HG03280 (cell line): ENCODE results near the gene BCOR.

Source experiments
- ATAC-seq: cut with Tn5 transposase; IDR thresholded peaks from one replicate; pipeline ENCODE4 v1.9.1; 2021; ENCODE audit warnings: mild to moderate bottlenecking, moderate library complexity; ENCODE audit not compliant: unreplicated experiment

The BCOR gene

DNA sequence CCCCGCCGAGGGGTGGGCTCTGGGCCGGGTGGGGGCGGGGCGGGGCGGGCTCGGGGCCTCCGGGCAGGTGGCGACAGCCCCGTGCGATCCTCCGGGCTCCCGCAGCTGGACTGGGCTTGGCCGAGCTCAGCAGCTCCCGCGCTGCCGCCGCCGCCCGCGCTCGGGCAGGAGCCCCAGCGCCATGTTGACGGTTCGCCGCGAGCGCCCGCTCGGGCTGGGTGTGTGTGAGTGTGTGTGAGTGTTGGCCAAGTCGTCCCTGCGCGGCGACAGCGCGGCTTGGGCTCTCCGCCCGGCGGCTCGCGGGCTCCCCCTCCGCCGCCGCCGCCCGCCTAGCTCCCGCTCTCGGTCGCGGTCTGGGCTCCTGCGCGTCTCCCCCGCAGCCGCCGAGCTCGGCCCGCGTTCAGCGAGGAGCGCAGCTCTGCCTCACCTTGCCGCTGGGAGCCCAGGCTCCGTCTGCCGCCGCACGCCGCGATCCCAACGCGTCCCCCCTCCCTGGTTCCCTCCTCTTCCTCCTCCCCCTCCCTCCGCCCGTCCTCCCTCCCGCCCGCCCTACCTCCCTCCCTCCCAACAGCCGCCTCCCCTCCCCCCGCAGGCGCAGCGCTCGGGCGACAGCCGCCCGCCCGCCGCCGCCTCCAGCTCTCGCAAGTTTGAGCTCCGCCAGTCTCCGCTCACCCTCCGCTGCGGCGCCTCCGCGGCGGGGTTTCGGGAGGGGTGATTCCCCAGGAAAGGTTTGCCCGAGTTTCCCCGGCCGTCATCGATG, at the start of gene BCOR:
TSS of gene BCOR (minus strand) at position 455 of the 760 bp plus-strand sequence. CDS start 20,029 bp downstream, outside the sequence.
- ATAC-seq = peak; percentile 31

DNA sequence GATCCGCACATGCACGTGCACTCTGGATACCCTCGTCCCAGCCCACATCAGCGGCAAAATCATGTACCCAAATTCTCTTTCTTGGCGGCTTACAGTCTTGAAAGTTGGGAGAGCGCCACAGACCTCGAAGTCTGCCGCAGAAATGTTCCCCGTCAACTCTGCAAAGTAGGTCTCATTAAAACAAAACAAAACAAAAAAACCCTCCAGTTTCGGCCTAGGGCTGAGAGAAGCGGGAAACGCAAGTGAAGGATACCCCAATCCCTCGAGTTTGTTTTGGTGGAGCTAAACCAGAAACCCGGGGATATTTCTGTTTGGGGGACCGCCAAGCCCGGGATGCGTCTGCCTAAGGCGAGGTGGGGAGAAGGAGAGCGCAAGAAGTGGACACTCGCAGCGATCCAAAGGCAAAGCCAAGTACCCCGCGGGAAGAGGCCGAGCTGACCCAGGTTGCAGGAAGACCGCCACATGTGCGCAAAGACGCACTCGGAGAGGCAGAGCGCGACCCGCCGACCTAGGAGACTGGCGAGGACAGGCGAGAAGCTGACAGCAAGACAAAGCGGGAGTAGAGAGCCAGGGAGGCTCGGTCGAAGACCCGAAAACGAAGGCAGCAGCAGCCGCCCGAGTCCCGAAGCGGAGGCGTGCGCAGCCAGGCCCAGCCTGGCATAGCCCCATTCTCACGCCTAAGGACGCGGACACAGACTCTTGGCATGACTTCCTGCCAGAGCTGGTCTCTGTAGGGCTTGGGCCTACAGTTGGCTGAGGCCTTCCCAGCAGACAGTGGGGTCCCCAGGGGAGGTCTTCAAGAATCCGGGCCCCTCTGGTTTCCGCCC, 49.6 kb upstream of the BCOR start:
- no peak for ATAC-seq

DNA sequence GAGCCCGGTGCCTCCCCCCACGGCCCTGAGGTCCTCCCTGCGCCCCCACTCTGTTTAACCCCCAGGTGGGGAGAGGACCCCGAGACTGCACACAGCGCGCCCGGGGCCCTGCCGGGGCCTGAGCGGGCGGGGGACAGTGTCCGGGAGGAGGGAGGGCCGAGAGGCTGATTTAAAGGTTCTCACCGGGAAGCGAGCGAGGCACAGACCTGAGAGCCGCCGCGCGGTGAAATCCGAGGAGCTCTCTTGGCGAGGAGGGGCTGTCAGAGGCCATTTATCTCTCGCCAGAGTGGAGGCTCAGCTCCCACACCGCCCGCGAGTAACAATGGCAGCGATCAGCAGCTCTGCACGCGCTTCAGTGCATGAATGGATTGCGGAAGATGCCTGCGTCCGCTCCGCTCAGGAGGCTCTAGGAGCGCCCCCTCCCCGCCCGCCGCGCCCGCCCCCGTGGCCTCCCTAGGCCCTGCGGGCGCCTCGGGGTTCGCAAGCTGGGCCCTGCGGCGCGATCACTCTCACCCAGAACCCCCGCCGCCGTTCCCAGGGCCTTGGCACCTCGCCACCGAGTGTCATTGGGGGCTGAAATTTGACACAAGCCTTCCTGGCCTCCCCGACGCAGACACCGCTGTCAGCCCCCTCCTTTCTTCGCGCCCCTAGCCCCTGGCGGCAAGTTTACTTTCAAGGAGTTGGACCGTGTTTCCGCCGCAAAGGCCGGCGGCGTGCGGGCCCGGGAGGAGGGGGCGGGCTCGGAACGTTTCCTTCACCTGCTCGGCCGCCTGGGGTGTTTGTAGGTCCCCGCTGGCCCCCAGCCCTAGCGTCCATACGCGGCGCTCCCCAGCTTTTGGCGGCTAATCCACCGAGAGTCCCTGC, 48.7 kb upstream of the BCOR start:
- ATAC-seq = no peak

DNA sequence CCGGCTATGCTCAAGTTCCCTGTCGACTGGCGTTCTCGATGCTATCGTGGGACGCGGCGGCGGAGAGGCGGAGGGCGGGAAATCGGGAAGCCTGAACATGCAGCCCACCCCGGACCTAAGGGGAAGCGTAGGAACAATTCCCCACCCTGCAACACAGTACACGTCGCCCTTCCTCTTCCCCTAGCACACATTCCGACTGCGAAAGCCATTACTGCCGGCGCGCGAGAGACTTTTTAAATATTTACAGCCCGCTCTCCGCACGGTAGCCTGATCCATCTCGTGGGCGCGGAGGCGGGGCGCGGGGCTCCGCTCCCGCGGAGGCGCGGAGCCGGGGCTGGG, 48.1 kb upstream of the BCOR start:
- ATAC-seq = no peak

DNA sequence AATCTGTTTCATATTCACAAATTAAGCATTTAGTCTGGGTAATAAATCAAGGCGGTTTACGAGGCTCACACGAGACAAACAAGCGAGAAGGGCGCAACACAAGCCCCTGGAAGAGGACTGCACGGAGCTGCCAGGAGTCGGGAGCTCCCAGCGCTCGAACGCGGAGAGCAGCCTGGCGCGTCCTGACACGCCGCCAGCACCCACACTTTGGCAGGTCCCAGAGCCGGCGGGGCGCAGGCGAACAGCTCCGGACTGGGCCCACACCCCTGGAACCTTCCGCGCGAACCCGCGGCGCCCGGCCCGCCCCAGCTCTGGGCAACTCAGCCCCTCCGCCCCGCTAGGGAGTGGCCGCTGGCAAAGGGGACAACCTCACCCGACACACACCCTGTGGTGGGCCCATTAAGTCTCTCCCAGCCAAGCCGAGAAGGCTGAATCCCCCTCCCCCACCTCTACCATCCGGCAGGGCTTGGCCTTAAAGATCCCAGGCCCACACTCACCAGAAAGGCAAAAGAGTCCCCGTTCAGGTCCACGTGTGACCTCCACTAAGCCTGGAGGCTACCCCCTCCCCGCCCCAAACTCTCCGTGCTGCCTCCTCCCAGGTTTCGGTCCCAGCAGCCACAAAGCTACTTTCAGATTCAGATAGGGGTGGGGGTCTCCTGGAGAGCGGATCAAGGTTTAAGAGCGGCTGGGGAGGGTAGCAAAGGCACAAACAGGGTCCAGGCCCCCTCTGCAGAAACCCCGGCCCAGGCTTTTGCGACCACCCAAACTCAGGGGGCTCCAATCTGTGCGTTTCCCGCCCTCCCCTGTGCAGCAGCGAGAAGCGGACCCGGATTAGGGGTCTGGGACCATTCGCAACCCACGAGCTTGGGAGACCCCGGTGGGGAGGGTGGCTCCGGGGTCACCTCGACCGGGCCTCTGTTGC, 47.5 kb upstream of the BCOR start:
- ATAC-seq = no peak

DNA sequence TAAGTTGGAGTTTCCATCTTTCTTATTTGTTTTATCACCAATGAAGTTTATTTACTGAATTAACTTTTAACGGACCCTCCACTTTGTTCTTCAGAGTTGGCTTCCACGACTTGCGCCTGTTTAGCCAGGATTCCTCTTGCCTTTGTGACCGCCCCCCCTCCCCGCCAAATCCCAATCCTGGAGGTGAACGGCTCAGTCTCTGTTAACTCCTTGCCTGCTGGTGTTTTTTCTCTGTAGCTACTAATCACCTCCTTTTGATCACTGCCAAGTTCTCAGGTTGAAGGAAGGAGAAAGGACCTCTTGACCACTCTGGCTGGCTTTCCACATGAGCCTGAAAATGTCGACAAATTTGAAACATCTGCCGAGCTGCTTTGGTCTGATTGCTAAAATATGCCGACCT, 46.8 kb upstream of the BCOR start:
- ATAC-seq = no peak

DNA sequence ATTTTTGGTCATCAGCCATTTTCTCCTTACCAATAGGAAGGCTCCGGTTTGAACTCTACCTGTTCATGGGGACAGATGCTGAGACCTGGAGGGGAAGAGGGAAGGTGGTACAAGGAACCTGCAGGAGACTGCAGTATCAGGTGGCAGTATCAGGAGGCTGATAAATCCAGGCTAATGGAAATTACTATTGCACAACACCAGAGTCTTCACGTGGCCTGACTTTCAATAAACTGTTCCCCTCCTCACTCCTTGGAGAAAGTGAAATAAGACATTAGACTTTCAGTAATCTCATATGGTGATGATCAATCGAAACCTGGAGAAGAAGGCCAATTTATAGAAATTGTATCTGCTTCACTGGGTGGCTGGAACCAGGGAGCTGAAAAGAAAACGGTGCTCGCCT, 46.2 kb upstream of the BCOR start:
- no peak for ATAC-seq

DNA sequence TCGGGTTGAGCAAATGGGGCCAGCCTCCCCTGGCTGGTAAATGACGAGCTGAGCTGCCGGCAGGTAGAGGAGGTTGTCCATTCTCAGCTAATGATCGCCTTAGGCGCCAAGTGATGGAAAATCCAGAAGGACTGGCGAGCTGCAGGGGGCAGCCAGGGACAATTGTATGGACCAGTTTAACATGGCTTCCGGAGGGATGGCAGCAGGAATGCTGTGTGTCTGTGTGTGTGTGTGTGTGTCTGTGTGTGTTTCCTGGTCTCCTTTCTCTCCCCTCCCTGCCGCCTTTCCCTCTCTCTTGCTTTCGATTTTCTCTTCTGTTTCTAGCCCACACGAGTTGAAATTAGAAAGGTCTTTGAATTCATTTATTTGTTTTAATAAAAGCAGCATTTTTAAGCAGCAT, 45.2 kb upstream of the BCOR start:
- no peak for ATAC-seq

DNA sequence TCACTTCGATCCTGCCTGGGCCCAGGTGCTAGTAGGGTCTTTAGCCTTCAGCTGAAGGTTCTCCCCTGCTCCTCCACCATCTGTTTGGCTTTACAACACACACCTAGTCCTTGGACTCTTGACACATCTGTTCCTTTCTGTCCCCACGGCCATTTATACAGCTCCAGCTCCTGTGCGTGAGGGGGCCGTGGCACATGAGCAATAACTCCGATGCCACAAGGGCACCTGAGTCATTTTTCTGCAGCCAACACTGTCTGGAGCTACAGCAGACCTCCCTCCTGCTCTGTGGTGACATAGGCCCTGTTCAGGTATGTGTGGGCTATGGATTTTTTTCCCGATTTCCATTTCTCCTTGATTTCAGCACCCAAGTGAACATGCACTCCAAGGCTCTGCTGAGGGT, 44.7 kb upstream of the BCOR start:
- no peak for ATAC-seq

DNA sequence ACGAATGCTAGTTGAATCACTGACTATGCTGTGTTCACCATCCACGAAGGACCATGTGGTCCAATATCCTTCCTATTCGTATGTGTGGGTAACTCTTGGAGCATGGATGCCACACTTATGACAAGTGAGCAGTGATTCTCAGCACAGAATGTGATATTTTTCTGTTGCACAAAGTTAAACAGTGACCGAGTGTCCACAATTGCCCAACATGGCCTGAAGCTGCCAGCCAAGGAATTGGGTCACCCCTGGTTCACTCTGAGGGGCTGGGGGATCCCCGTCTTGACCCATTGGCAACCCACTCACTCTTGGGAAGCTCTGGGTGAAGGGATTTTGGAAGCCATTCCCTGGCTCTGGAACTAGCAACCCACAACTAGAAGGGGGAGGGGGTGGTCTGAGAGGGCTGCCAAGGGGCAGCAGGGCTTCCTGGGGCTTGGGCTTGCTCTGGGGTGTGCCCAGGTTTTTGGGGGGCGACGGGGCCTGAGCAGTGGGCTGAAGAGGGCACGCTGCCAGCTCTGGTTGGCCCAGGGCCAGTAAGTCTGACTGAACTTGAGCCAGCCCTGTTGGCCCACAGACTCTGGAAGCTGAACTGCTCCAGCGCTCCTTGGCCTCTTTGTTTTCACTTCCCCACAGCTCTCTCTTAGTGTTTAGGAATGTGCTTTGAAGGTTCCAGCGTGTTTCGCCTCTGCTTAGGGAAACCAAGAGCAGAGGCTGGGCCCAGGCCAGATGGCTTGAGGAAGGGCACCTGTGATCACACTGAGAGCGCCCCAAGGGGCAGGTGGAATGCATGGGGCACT, 43.1 kb upstream of the BCOR start:
- ATAC-seq = no peak

DNA sequence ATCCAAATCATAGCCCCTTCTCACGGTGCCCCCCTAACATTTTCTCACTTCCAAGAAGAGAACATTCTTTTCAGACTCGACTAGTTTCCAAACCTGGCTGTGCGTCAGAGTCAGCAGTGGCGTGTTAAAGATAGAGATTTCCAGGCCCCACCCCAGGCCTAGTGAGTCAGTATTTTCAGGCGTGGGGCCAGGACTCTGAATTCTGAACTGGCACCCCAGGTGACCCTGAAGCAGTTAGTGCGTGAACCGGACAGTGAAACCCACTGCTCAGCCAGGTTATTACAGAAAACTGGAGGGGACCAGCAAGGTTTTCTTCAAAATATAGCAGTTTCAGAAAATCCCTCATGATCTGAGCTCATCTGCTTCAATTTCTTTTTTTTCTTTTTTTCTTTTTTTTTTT, 35.0 kb upstream of the BCOR start:
- no peak for ATAC-seq

DNA sequence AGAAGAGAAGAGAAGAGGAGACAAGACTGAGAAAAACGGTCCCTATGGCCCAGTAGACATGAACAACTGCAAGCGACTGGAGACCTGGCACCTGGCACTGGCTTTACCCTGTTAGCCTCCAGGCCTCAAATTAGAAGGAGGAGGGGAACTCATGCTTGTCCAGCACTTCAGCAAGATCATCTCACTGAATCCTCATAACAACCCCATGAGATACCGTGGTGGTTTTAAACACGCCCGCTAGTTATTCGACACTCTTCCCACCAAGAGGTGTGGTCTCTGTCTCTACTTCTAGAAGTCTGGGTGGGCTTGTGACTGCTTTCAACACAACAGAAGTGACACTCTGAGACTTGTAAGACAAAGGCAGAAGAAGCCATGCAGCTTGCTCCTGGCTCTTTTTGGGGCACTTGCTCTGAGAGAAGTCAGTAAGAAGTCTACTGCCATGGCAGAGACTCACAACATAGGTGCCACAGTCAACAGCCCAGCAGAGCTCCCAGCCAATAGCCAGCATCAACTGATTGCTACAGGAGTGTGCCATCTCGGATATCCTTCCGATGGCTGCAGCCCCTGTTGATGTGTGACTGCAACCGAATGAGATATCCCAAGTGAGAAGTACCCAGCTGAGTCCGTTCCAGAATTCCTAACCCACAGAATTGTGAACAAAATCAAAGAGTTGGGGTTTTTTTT, 34.0 kb upstream of the BCOR start:
- no peak for ATAC-seq

DNA sequence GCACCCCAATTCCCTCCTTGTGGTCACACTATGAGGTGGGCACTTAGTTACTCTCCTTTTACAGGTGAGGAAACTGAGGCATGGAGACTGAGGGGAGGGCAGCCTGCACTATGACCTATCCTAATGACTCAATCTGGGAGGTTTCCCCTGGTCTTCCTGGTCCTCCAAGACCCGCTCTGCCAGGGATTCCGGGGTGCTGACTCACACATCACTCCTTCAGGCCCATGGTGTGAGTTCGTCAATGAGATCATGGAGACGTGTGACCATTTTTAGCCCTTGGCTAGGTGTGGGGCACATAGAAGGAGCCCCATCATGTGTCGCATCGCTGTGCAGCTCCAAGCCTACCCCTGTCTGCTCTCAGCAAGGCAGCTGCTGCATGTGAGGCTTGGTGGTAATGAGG, 32.4 kb upstream of the BCOR start:
- ATAC-seq = no peak

DNA sequence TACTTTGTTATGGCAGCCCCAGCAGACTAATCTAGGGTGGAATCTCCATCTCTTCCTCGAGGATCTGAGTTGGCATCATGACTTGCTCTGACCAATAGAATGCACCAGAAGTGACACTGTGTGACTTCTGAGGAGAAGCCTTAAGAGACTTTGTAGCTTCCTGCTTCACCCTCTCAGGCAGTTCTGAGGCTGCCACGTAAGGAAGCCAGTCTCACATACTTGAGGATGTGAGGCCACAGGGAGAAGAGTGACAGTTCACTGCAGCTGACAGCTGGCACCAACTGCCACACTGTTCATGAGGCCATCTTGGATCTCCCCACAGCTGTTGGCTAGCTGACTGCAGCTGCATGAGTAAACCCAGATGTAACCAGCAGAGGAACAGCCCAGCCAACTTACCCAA, 29.3 kb upstream of the BCOR start:
- ATAC-seq = no peak

DNA sequence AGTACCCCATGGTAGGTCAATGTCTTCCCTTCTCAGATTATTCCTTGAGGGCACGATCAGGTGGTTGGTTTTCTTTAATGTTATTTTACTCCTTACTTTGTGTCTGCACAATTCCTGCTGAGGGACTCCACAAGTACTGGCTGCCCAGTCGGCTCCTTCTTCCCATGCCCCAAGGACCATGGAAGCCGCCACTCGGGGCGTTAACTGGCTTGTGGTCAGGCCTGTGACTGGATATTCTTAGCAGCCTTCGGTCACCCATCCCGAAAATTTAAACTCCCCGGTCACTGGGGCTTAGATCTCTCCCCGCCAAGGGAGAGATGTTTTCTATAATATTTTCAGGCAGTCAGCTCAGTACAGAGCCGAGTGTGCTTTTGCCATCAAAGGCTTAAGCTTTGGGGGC, 24.7 kb upstream of the BCOR start:
- no peak for ATAC-seq

DNA sequence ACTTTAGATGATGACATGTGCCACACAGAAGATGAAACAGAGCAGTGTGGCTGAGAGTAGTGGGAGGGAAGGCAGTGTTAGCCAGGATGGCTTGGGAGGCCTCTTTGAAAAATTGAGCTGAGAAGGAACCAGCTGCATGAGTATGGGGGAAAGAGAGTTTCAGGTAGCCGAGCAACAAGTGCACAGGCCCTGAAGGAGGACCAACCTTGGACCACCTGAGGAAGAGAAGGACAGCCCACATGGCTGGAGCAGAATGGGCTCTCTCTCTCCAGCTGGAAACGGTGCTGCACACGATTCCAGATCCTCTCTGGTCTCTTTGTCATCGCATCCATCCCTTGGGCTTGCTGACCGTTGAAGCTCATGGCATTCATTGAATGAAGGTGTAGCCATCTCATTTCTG, 23.9 kb upstream of the BCOR start:
- ATAC-seq = no peak

DNA sequence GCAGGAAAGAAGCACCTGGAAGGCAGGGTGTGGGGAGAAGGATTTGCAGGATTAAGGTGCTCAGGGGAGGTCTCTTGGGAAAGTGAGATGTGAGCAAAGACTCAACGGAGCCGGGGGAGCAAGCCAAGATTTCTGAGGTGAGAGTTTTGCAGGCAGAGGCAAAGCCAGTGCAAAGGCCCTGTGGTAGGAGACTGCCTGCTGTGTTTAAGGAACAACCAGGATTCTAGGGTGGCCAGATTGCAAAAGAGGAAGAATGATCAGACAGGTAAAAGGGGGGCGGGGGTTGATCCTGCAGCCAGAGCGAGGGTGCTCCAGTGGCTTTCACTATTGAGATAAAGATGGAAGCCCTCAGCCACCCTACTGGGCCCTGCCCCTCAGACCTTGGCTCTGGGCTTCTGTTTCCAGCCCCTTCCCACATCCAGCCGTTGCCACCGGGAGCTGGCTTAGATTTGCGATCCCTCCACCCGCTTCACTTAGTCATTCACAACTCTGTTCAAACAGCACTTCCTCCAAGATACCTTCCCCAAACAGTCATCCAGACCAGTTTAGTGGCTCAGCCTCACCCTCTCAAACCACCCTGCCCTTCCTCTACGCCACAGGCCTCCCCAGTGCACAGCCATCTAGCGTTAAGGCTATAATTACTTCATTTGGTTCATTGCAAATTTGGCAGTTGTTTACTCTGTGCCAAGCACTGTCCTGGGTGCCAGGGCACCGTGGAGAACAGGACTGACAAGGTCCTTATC, 23.3 kb upstream of the BCOR start:
- no peak for ATAC-seq

DNA sequence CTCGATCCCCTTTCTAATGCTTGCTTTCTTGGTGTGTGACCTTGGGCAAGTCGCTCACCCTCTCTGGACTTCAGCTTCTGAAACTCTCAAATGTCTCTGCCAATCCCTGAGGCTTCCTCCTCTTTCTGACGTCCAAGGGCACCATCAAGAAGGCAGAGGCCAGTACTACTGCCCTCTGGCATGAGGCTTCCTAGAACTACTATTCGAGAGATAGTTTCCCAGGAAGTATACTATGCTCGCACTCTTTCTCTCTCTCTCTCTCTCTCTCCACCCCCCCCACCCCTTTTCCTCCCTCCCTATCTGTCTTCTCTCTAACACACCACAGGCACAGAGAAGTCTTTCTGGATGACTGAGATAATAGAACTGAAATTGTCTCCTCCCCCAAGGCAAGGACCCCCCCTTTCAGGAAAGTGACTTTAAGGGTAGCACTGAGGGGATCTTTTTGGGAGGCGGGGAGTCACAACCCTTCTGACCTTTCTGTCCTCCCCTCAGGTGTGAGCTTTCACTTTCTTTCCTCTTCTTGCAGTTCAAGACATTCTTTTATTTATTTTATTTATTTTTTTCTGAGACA, 20.0 kb upstream of the BCOR start:
- no peak for ATAC-seq
